Fibroblast of gingiva (primary cell): ENCODE data around the gene SNRPN.
"Not testable (repeated sequence)": the region's sequence is repeated elsewhere in the genome, so short reads cannot be mapped to it uniquely, and the experiment has no call there.

Source experiments
- DNase-seq: peaks from one replicate; pipeline ENCODE4 v3.0.0-alpha.2; 2011; ENCODE audit warnings: low read depth

SNRPN gene

GRCh38 chr15:24971052-24971451 lies 16.3 kb downstream of the SNRPN start:
- DNase-seq, result no peak

DNA sequence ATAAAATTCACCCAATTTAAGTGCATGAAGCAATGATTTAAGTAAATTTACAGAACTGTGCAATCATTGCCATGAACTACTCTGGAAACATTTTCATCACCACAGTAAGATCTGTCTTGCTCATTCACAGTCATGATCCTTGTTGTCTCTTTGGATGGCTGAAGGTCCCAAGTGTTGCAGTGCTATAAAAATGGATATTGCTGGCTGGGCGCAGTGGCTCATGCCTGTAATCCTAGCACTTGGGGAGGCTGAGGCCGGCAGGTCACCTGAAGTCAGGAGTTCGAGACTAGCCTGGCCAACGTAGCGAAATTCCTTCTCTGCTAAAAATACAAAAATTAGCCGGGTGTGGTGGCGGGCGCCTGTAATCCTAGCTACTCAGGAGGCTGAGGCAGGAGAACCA lies 17.0 kb downstream of the SNRPN start:
- no peak for DNase-seq

DNA sequence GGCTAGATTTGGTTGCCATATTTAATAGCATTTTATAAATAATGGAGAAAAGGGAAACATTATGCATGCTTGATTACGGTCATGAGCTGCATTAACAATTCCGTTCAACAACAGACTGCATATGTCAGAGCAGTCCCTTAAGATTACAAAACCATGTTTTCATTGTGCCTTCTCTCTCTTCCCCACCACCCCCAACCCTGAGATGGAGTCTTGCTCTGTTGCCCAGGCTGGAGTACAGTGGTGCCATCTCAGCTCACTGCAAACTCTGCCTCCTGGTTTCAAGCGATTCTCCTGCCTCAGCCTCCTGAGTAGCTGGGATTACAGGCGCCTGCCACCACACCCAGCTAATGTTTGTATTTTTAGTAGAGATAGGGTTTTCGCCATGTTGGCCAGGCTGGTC lies 17.9 kb downstream of the SNRPN start:
- DNase-seq, result not testable (repeated sequence)

DNA sequence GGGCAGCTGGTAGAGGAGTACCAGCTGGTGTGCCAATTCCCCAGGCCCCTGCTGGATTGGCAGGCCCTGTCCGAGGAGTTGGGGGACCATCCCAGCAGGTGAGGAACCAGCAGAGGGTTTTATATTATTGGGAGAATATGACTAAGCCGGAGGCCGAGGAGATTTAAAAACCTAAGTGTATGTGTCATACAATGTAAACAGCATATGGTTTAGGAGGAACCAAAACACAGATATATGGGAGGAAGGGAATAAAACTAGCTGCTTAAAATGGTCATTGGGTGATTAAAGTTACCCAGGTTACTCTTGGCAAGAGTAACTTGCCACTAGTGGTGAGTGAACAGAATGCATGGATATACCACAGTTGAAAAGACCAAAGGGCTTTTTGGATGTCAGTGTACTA lies 22.1 kb downstream of the SNRPN start:
- no peak for DNase-seq

DNA sequence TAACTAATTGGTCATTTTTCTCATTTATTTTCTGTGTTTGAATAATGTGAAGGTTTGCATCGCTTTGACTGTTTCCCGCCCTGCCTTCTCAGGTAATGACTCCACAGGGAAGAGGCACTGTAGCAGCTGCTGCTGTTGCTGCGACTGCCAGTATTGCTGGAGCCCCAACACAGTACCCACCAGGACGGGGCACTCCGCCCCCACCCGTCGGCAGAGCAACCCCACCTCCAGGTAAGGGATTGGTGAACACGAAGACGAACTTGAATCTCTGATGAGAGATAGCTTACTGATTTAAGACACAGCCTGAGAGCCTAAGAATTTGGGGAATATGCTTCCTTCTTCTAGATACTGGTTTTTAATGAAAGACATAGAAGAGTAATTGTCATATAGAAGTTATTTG lies 22.9 kb downstream of the SNRPN start:
- DNase-seq, result no peak

DNA sequence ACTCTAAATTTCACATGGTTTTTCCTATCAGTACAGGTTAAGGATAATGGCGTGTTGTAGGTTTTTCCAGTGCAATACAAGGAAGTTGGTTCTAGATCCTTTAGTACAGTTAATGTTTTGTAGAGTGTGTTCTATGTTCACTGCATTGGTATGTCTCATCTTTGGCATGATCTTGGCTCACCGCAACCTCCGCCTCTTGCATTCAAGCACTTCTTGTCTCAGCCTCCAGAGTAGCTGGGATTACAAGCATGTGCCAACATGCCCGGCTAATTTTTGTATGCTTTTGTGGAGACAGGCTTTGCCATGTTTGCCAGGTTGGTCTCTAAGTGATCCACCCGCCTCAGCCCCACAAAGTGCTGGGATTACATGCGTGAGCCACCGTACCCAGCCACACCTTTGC lies 30.4 kb downstream of the SNRPN start:
- no peak for DNase-seq

GRCh38 chr15:24986653-24987052 lies 31.9 kb downstream of the SNRPN start:
- DNase-seq, result no peak

GRCh38 chr15:25019434-25019833 lies 64.6 kb downstream of the SNRPN start:
- no peak for DNase-seq

- DNase-seq, result no peak
These were observed 67.4 kb downstream of the SNRPN start for GRCh38 chr15:25022233-25022632.
